NK-92 (cell line): ENCODE data around the gene NCAPD3.
"Not testable (repeated sequence)": the region's sequence is repeated elsewhere in the genome, so short reads cannot be mapped to it uniquely, and the experiment has no call there.

Experiments
- DNase-seq: peaks from one replicate; lab custom pipeline; 2025; ENCODE audit not compliant: unreplicated experiment; lab: John Stamatoyannopoulos, UW

The NCAPD3 gene

DNA sequence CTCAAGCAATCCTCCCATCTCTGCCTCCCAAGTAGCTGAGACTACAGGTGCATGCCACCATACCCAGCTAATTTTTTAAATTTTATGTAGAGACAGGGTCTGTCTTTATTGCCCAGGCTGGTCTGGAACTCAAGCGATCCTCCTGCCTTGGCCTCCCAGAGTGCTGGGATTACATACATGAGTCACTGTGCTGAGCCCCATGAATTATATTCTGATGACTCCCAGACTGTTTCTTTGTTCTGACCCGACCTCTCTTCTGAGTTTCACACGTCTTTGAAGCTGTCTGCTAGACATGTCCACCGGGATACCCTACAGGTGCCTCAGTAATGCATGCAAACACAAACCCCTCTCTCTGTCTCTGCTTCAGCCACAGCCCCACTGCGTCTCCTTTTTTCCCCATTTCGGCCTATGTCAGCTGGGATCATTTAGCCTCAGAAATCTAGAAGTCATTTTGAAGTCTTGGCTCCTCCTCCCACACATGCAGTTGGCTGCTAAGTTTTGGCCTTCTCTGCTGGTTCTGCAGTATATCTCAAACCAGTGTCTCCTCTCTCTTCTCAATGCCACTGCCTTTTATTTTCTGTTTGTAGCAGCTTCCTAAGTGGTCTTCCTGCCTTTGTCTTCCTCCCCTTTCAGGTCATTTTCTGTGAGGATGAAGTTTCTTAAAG is 5.5 kb upstream of the NCAPD3 start:
- no peak for DNase-seq

DNA sequence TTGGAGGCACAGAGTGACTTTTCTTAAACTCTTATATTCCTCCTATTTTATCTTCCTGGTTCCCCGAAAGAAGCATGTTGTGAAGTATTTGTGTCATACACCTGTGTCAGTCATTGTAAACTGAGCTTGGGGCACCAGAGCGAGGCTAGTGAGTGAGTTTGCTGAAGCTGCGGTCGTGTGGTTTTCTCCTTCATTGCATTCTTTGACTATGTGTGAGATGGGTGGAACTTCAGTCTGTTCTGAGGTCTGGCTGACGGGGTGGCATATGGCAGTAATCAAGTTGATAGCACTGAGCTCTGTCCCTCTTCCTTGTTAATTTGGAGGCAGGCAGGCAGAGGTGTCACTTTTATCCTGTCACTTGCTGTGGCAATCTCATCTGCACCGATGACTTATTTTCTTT is 4.9 kb upstream of the NCAPD3 start:
- no peak for DNase-seq

DNA sequence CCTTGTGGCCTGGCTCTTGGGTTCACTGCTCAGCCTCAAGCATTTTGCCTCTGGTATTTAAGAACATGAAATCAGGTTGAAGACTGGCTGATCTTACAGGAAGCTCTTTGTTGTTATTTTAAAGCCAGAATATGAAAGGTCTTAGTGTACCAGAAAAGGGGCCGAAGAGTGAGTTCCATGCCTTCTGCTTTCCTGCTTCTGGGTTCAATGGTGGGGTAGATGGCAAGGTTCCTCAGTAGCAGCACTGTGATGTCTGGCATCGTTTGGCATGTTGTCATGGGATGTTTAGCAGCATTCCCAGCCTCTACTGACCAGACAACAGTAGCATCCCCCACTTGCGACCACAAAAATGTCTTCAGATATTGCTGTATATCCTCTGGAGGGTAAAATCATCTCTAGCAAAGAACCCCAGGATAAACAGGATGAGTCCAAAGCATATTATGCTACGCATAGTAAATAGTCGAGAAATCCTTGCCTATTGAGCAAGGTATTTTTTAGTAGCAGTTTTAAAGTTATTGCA is 3.1 kb upstream of the NCAPD3 start:
- no peak for DNase-seq

DNA sequence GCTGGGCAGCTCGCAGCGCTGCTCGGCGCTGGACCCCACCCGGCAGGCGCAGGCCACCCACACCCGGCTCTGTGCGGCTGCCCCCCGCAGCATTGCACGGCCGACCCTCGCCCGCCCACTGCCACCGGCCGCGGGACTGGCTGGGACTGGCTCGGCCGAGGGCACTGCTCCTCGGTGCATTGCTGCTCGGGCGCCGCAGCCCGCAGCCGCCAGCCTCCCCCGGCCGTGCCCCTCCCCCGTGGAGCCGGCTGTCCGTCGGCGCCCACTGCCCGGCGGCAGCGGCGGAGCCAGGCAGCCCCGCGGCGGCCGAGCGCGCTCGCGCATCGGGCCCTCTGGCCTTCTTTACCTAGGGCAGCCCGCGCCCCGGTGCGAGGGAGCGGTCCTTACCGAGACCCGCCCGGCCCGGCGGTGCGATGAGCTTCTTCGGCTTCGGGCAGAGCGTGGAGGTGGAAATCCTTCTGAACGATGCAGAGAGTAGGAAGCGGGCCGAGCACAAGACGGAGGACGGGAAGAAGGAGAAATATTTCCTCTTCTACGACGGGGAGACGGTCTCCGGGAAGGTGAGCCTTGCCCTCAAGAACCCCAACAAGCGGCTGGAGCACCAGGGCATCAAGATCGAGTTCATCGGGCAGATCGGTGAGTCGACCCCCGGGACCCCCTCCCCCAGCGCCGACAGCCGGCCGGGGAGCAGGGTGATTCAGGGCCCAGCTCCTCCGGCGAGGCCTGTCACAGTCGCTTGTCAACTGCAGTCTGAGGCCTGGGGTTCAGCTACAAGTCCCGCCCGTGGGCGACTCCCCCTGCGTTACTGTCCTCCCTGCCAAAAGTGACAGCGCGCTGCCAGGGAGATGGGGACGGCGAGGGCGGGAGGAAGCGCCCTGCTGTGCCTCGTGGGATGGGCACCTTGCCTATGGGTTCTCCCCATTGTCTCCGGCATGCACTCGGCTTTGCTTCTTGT is 1.2 kb upstream of the NCAPD3 start:
- DNase-seq: no peak

DNA sequence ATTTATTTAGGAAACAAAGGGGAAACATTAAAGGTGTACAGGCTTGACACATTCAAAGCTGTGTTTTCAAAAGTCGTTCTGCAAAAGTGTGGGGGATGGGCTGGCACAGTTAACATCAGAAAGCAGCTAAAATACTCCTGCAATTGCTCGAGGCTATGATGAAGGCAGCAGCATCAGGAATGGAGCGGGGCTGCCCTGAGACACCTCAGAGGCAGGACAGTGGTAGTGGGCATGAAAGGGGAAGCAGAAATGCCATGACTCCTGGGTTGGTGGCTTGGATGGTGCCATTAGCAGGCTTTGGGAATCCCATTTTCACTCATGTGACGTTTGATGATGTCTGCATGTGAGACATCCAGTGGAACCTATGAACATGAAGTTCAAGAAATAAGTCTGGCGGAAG is 646 bp downstream of the NCAPD3 start:
- DNase-seq: no peak

DNA sequence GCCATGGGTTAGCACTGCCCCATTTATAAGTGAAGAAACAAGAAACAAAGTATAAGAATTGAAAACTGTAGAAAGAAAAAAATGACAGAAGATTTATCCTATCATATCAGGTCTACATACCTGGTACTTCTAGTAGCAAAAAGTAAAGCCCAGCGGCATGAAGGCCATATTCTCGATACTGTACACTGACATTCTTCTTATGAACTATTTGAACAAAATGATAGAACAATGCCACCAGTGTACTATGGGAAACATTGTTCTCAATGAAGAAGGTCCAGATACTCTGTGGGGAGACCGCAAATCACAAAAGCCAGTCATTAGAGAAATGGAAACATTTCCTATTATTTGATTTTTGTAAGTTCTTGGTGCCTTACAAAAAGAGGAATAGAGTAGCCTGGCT is 7.0 kb downstream of the NCAPD3 start:
- no peak for DNase-seq

DNA sequence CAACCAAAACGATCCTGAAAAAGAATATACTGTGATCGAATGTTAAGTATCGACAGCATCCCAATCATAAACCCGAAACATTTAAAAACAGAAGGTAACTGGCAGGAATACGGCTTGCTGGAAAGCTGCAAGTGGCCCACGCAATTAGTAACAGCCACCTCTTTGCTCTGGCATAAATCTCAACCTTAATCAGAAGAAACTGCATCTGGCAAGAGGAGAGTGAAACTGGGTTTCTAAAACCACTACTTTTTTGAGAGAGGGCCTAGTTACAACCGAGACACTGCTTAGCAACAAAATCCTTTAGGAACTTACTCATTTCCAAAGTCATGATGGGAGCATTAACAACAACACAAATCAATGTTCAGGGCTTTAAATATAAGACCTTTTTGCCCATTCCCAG is 7.9 kb downstream of the NCAPD3 start:
- DNase-seq: no peak

DNA sequence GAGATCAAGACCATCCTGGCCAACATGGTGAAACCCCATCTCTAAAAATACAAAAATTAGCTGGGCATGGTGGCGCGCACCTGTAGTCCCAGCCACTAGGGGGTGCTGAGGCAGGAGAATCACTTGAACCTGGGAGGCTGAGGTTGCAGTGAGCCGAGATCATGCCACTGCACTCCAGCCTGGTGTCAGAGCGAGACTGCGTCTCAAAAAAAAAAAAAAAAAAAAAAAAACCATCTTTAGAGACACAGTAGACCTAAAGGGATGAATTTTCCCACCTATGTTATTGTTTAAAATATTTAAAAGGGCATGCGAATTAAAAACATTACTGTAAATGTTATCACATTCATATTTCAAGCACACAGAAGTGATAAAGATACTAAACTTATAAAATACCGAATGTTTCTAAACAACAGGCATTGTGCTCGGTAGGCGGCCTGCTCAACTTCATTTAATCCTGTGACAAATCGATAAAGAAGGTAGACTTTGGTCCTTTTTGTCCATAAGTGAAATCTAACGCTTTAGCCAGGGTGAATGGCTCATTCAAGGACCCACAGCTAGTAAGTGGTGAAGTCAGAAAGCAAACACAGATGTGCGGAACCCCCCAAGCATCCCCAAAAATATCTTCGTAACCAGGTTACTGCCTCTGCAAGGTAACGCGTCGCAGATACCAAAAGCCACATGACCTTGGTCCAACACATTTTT is 16.1 kb downstream of the NCAPD3 start:
- no peak for DNase-seq

DNA sequence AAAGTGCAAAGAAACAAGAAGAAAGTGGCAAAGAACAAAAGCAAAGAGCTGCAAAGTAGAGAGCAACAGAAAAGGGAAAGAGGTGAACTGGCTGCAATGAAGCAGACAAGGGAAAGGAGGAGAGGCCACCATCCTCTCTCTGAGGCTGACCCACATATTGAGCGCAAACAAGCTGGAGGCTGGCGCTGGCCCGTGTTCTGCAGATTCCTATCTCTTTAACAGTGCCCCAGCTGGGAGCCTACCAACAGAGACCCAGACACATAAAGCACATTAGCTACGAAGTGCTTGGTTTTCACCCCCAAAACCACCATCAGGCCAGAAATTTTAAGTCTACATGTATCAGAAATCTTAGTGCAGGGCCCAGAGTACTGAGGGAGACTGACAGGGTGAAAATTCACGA is 17.6 kb downstream of the NCAPD3 start:
- no peak for DNase-seq

DNA sequence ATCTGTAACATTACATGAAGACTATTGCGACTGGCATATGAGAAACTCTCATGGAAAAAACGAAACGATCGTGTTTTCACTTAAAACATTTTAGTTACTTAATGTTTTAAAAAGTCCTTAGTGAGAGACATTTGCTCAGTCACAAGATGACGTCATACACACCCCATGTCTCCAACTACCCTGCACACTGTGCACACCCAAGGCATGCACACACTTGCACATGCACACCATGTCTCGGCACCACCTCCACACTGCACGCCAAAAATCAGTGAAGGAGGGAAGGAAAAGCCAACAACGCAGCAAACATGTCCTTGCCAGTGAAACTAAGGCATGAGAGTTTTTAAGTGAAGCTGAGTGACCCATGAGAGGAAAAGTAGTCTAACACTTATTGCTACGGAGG is 18.0 kb downstream of the NCAPD3 start:
- no peak for DNase-seq

DNA sequence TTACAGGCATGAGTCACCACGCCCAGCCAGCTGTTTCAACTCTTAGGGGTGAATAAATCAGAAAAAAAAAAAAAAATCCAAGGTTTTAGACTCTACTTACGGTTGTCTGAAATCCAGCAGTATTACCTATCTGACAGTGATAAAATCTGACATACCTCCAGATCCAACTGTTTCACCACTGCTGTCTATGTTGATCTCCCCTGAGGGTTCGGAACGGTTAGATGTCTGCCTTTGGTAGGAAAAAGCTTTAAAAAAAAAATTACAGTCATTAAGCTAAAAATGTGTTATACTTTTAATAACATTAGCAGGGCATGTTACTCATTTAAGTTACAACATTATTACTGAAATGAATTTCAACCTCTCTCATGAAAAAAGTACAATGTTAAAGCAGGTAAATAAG is 21.1 kb downstream of the NCAPD3 start:
- no peak for DNase-seq

DNA sequence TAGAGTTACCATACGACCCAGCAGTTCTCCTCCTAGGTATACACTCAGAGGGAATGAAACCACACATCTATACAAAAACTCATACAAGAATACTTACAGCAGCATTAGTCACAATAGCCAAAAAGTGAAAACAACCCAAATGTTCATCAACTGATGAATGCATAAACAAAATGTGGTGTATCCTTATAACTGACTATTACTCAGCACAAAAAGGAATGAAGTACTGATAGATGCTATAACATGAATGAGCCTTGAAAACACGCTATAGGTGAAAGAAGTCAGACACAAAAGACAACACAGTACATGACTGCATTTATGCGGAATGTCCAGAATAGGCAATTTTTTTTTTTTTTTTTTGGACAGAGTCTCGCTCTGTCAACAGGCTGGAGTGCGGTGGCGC is 23.1 kb downstream of the NCAPD3 start:
- DNase-seq: no peak

DNA sequence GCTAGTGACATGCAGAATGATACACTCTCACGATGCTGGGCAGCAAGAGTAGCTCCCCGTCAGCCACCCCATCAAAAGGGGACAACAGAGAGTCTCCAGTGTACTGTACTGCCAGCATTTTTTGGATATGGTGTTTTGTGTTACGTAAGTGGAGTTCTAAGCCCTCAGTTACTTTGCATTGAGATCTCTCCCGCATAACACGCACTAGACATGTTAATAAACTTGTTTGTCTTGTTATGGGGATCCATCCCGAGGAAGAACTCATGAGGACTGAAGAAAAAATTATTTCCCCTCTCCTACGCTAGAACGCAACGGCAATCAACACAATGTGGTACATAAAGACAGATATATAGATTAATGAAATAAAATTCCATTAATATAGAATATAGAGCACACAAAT is 24.2 kb downstream of the NCAPD3 start:
- DNase-seq: no peak

DNA sequence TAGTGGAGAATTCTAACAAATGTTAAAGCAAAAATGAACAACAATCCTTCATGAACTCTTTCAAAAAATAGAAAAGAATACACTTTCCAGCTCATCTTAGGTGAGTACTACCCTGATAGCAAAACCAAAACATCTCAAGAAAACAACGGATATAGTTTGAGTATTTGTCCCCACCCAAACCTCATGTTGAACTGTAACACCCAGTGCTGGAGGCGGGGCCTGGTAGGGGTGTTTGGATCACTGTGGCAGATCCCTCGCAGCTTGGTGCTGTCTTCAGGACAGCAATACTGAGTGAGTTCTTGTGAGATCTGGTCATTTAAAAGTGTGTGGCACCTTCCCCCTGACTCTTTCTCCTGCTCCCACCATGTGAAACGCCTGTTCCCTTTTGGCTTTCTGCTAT is 27.0 kb downstream of the NCAPD3 start:
- no peak for DNase-seq

DNA sequence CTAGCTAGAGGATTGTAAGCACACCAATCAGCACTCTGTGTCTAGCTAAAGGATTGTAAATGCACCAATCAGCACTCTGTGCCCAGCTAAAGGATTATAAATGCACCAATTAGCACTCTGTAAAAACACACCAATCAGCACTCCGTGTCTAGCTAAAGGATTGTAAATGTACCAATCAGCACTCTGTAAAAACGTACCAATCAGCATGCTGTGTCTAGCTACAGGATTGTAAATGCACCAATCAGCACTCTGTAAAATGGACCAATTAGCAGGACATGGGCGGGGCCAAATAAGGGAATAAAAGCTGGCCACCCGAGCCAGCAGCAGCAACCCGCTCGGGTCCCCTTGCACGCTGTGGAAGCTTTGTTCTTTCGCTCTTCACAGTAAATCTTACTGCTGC is 35.7 kb downstream of the NCAPD3 start:
- DNase-seq: not testable (repeated sequence)

DNA sequence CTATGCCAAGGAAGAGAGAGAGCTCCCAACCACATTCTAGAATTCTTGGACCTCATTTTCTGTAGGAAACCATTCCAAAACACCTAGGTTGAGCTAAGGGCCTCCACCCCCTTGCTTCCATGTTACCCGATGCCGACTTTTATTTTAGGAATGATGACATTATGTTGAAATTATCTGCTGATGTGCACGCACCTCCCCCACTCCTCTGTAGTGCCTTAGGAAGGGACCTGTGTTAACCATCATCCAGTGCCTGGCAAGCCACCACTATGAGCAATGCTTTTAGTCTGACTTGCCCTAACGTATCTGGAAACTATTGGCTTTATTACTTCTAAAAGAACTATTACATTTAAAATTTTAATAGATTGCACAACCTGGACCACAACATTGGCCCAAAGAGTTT is 42.1 kb downstream of the NCAPD3 start:
- DNase-seq: no peak

DNA sequence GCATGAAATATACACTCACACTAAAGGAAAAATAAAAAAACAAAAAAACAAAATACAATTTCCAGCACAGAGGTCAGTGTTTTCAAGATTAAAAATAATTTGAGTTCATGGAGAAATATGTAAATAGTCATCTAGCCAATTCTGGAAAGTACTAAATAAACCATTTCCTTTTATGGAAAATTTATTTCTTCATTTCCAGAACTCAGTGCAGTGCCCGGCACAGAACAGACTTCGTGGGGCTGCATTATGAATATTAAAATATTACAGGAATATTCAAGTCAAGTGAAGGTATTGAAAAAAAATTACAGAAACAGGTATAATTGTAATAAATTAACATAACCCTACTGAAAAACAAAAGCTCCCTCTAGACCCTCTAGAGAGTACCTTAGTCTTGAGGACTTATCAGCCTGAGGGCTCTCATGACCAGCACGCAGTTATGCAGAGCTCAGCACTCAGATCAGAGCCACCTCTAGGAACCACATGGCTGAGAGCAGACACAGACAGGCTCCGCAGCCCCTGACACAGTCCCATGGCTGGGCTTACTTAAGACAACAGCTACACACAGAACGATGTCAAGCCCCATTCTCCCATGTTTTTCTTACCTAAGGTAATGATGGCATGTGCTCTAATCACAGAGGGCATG is 45.6 kb downstream of the NCAPD3 start:
- DNase-seq: no peak

DNA sequence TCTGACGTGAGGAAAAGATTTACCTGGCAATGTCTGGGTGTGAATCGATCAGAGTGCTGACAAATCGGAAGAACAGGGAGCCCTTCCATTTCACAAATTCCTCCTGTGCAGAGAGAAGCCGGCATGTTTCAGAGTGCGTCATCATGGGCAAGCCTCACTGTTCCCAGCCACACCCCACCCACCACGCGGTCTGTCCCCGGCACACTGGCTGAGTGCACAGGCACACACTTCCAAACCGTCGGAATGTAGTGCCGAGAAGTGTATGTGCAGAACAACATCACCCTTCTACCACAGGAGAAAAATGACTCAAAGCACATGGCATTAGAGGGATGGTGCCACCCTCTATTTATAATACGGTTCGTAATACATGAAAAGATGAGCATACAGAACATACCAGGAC is 47.5 kb downstream of the NCAPD3 start:
- no peak for DNase-seq

DNA sequence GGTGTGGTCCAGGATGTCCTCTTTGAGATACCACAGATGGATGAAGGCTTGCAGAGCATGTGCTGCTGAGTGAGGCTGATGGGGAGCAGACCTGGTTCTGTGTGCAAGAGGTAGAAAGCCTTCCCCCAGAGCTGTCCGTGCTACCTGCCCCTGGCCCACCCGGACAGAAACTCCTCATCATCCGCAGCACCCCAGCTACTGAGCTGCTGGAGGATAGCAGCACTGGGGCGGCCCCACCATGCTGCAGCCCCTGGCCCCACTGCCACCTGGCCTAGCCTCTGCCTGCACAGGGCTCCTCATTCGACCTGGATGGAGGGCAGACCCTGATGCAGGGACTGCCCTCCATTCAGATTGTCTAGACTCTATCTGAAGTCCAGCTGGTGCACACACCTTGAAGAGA is 50.5 kb downstream of the NCAPD3 start:
- no peak for DNase-seq

DNA sequence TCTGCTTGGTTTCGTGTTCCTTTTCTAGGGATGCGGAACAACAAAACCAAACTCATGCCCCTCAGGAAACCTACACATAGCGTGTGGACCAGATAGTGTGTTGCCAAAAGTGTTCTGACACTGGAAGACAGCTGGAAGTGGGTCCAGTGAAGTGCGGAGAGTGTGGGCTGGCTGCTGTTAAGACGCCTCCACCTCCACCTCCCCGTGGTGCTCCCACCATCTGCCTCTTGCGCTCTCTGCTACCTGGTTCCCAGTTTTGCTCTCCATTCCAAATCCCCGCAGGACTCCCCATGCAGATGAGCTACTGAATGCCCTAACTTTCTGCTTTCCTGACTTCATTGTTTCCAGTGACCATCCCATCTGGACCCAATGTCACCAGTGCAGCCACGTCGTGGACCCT is 51.8 kb downstream of the NCAPD3 start:
- no peak for DNase-seq

DNA sequence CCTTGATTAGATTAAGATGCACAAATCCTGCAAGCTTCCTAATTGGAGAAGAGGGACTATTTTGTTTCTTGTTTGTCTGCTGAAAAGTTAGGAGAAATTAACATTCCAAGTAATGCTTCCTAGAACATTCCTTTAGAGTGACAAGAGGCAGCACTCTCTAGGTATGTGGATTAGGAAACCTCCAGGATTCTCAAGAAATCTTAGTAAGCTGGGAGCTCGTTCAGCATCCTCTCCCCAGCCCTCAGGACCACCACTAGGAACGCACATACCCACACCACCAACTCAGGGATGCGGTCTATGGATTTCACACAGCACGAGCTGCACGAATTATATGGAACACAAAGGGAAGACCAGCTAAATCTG is 52.9 kb downstream of the NCAPD3 start:
- no peak for DNase-seq
